Osteocyte (in vitro differentiated cells): ENCODE measurements around the gene ZNF423. TPM values are rescaled to one million over a fixed set of nuclear protein-coding genes. Genes with fewer than 3 reads are reported as not detected.

Source experiments
- DNase-seq: peaks from one replicate; pipeline ENCODE4 v3.0.0; 2021; ENCODE audit warnings: mixed read lengths; ENCODE audit not compliant: unreplicated experiment; ENCODE audit errors: extremely low spot score
- H3K27ac Mint-ChIP-seq: one replicate; pipeline ENCODE4 v1.8.0; 2021; ENCODE audit warnings: mild to moderate bottlenecking, mixed read lengths; ENCODE audit not compliant: unreplicated experiment
- H3K27me3 Mint-ChIP-seq: one replicate; pipeline ENCODE4 v1.8.0; 2021; ENCODE audit warnings: mixed read lengths; ENCODE audit not compliant: unreplicated experiment
- H3K36me3 Mint-ChIP-seq: one replicate; pipeline ENCODE4 v1.8.0; 2021; ENCODE audit warnings: mixed read lengths; ENCODE audit not compliant: unreplicated experiment
- H3K4me1 Mint-ChIP-seq: one replicate; pipeline ENCODE4 v1.8.0; 2021; ENCODE audit warnings: mixed read lengths; ENCODE audit not compliant: unreplicated experiment
- H3K4me3 Mint-ChIP-seq: one replicate; pipeline ENCODE4 v1.8.0; 2021; ENCODE audit warnings: mild to moderate bottlenecking, moderate library complexity, mixed read lengths; ENCODE audit not compliant: unreplicated experiment
- H3K9me3 Mint-ChIP-seq: one replicate; pipeline ENCODE4 v1.8.0; 2021; ENCODE audit warnings: mixed read lengths; ENCODE audit not compliant: unreplicated experiment
- CTCF ChIP-seq: fragments of 200-600 bp; sonication (generic); IDR thresholded peaks from 2 replicates; pipeline ENCODE4 v1.5.0; 2021; ENCODE audit warnings: antibody characterized with exemption, mild to moderate bottlenecking, moderate library complexity
- total RNA-seq: library from RNA; stranded (reverse); gene quantifications from 2 replicates; pipeline ENCODE4 v1.2.1, GENCODE V29; 2021

Gene ZNF423
- total RNA-seq, 1 donor from 2014 or later = 25.1 TPM

- Mint-ChIP-seq H3K9me3 (no peaks in the 10 kb centered on the region), H3K4me1 (peaks cover 14% of the 10 kb centered on the region), H3K36me3 (peaks cover 2% of the 10 kb centered on the region), H3K27me3 (peaks cover 2% of the 10 kb centered on the region), H3K27ac (no peak overlapping the region), H3K4me3 (no peak overlapping the region)
- no peak for DNase-seq
- TF ChIP-seq CTCF = no peak
These were observed 329.0 kb downstream of the ZNF423 start for GRCh38 chr16:49526860-49527365.

- DNase-seq = no peak
- H3K9me3 Mint-ChIP-seq = no peaks in the 10 kb centered on the region
- H3K27me3 Mint-ChIP-seq = peaks cover 2% of the 10 kb centered on the region
- no peak overlapping the region for H3K4me3 Mint-ChIP-seq
- H3K4me1 Mint-ChIP-seq = peaks cover 11% of the 10 kb centered on the region
- peaks cover 4% of the 10 kb centered on the region for H3K36me3 Mint-ChIP-seq
- H3K27ac Mint-ChIP-seq = no peak overlapping the region
- no peak for TF ChIP-seq CTCF
These were observed 331.0 kb downstream of the ZNF423 start for GRCh38 chr16:49524947-49525315.

GRCh38 chr16:49524216-49524946 lies 331.5 kb downstream of the ZNF423 start:
- peaks cover 2% of the 10 kb centered on the region for H3K27me3 Mint-ChIP-seq
- peaks cover 4% of the 10 kb centered on the region for H3K36me3 Mint-ChIP-seq
- no peaks in the 10 kb centered on the region for H3K9me3 Mint-ChIP-seq
- peaks cover 11% of the 10 kb centered on the region for H3K4me1 Mint-ChIP-seq
- TF ChIP-seq CTCF = no peak
- no peak for DNase-seq
- no peak overlapping the region for H3K27ac Mint-ChIP-seq
- H3K4me3 Mint-ChIP-seq = no peak overlapping the region

GRCh38 chr16:49523435-49524159 lies 332.3 kb downstream of the ZNF423 start:
- no peak overlapping the region for H3K27ac Mint-ChIP-seq
- no peak for TF ChIP-seq CTCF
- no peak overlapping the region for H3K4me3 Mint-ChIP-seq
- peaks cover 11% of the 10 kb centered on the region for H3K4me1 Mint-ChIP-seq
- H3K27me3 Mint-ChIP-seq = peaks cover 2% of the 10 kb centered on the region
- DNase-seq = no peak
- H3K36me3 Mint-ChIP-seq = peaks cover 4% of the 10 kb centered on the region
- no peaks in the 10 kb centered on the region for H3K9me3 Mint-ChIP-seq

GRCh38 chr16:49521734-49522325 lies 334.1 kb downstream of the ZNF423 start:
- Mint-ChIP-seq H3K27ac (no peak overlapping the region), H3K9me3 (no peaks in the 10 kb centered on the region), H3K36me3 (peaks cover 4% of the 10 kb centered on the region), H3K4me3 (no peak overlapping the region), H3K27me3 (no peaks in the 10 kb centered on the region), H3K4me1 (peaks cover 7% of the 10 kb centered on the region)
- TF ChIP-seq CTCF = no peak
- DNase-seq = no peak
